Measurements from ENCODE around the gene APOBEC4. TPM values are rescaled to one million over a fixed set of nuclear protein-coding genes. Genes with fewer than 3 reads are reported as not detected.

Gene APOBEC4
- total and polyA plus RNA-seq, 9 of the 15 experiments (the other 6 are each of a cell fraction or from before 2014, with no cell fraction given), result not detected

GRCh38 chr1:183635606-183636333, 17.3 kb downstream of the APOBEC4 start, which contains the start of gene ARPC5 (continued):
- TF ChIP-seq, protein P1, sequence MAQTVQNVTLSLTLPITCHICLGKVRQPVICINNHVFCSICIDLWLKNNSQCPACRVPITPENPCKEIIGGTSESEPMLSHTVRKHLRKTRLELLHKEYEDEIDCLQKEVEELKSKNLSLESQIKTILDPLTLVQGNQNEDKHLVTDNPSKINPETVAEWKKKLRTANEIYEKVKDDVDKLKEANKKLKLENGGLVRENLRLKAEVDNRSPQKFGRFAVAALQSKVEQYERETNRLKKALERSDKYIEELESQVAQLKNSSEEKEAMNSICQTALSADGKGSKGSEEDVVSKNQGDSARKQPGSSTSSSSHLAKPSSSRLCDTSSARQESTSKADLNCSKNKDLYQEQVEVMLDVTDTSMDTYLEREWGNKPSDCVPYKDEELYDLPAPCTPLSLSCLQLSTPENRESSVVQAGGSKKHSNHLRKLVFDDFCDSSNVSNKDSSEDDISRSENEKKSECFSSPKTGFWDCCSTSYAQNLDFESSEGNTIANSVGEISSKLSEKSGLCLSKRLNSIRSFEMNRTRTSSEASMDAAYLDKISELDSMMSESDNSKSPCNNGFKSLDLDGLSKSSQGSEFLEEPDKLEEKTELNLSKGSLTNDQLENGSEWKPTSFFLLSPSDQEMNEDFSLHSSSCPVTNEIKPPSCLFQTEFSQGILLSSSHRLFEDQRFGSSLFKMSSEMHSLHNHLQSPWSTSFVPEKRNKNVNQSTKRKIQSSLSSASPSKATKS (CRISPR knock-in tag; IDR thresholded peaks at IDR 0.05), result no peak
- TF ChIP-seq SRF (CRISPR knock-in tag; IDR thresholded peaks at IDR 0.05) (peak in 1 of 2 experiments; percentile 69; a peak in 1 of 4 replicates), POLR2AphosphoS5 (IDR thresholded peaks at IDR 0.05; ENCODE audit: control insufficient read depth, insufficient read depth, low read depth, low read length) (peak; percentile 87), ZBTB26 (CRISPR knock-in tag; IDR thresholded peaks at IDR 0.05) (0 out of 2 replicates have a peak, but pooled peaks have one; percentile 5), NCOA1 (IDR thresholded peaks at IDR 0.05; ENCODE audit: low read depth) (peak; percentile 43; the same call in 1 of the 2 replicates), BCOR (IDR thresholded peaks at IDR 0.05) (0 out of 2 replicates have a peak, but pooled peaks have one; percentile 15), MITF (IDR thresholded peaks at IDR 0.05) (peak; percentile 67; the same call in 1 of the 2 replicates), CHCHD3 (CRISPR knock-in tag; IDR thresholded peaks at IDR 0.05) (0 out of 2 replicates have a peak, but pooled peaks have one; percentile 50), LARP7 (IDR thresholded peaks at IDR 0.05) (peak; percentile 27; the same call in 1 of the 2 replicates), POLR2A (conservative IDR thresholded peaks at IDR 0.05) (peak; percentile 95), BRD9 (IDR thresholded peaks at IDR 0.05; ENCODE audit: low read depth, partially characterized antibody) (no peak), FOXP1 (CRISPR knock-in tag; IDR thresholded peaks at IDR 0.05) (0 out of 2 replicates have a peak, but pooled peaks have one; percentile 60), SETDB1 (IDR thresholded peaks at IDR 0.05; ENCODE audit: low read length) (peak; percentile 29), CBFA2T3 (IDR thresholded peaks at IDR 0.05) (peak; percentile 2; the same call in 1 of the 2 replicates), EGR1 (conservative IDR thresholded peaks at IDR 0.05) (peak; percentile 97), RNF2 (IDR thresholded peaks at IDR 0.05) (peak; percentile 61; the same call in 1 of the 2 replicates), CREB5 (CRISPR knock-in tag; IDR thresholded peaks at IDR 0.05) (no peak)
- TF ChIP-seq, protein P2, sequence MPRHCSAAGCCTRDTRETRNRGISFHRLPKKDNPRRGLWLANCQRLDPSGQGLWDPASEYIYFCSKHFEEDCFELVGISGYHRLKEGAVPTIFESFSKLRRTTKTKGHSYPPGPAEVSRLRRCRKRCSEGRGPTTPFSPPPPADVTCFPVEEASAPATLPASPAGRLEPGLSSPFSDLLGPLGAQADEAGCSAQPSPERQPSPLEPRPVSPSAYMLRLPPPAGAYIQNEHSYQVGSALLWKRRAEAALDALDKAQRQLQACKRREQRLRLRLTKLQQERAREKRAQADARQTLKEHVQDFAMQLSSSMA (CRISPR knock-in tag; IDR thresholded peaks at IDR 0.05), result no peak
- TF ChIP-seq, protein P3, sequence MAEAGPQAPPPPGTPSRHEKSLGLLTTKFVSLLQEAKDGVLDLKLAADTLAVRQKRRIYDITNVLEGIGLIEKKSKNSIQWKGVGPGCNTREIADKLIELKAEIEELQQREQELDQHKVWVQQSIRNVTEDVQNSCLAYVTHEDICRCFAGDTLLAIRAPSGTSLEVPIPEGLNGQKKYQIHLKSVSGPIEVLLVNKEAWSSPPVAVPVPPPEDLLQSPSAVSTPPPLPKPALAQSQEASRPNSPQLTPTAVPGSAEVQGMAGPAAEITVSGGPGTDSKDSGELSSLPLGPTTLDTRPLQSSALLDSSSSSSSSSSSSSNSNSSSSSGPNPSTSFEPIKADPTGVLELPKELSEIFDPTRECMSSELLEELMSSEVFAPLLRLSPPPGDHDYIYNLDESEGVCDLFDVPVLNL (CRISPR knock-in tag; IDR thresholded peaks at IDR 0.05; ENCODE audit: low read depth), result peak; percentile 82; the same call in 1 of the 2 replicates
